ENCODE data around the gene RBM47. TPM values are rescaled to one million over a fixed set of nuclear protein-coding genes. Genes with fewer than 3 reads are reported as not detected.
"Not testable (repeated sequence)": the region's sequence is repeated elsewhere in the genome, so short reads cannot be mapped to it uniquely, and the experiment has no call there.

The RBM47 gene
- total and polyA plus RNA-seq, 7 experiments from 2014 or later, result 0.17 to 47.2 (median 1.9) TPM

- Mint-ChIP-seq H3K27ac (peak overlapping the region in 4 of 9 donors; percentile 21 to 85 (median 26)), H3K27me3 (no peaks in the 10 kb centered on the region), H3K9me3 (no peaks in the 10 kb centered on the region), H3K4me1 (peaks cover 9 to 33% (median 19%) of the 10 kb centered on the region in 7 donors), H3K36me3 (peaks cover 0 to 3% (median 0%) of the 10 kb centered on the region in 5 donors), H3K4me3 (no peak overlapping the region)
- ChIA-PET POLR2A (no interaction called here), CTCF (no interaction called here)
- ATAC-seq (peak; percentile 77), DNase-seq (peak in 1 of 9 donors; percentile 7)
- Histone ChIP-seq H3K4me3 (ENCODE audit: low read length) (no peak overlapping the region), H3K9me3 (ENCODE audit: control insufficient read depth in 2 of 3, low read length in 3 of 3) (no peaks in the 10 kb centered on the region), H3K36me3 (ENCODE audit: control insufficient read depth in 2 of 3, insufficient read depth in 3 of 3, low read length in 3 of 3) (no peaks in the 10 kb centered on the region), H3K4me1 (ENCODE audit: control insufficient read depth in 2 of 2, insufficient read depth in 2 of 2, low read length in 2 of 2) (peaks cover 0 to 11% of the 10 kb centered on the region in 2 donors), H3K27ac (ENCODE audit: low read depth, low read length) (no peak overlapping the region), H3K27me3 (ENCODE audit: control insufficient read depth in 2 of 2, insufficient read depth in 2 of 2, low read length in 2 of 2) (no peaks in the 10 kb centered on the region)
- intact Hi-C loops (cut with micrococcal nuclease), result loop anchor here (5.0 kb wide), 2 partner anchors 78 to 118 kb away; no protein-coding TSS in a partner anchor
Measured at GRCh38 chr4:40553995-40554394, 75.7 kb downstream of the RBM47 start.

GRCh38 chr4:40552536-40552935, 77.1 kb downstream of the RBM47 start:
- no peaks in the 10 kb centered on the region for H3K27me3 Mint-ChIP-seq
- no peaks in the 10 kb centered on the region for H3K9me3 Mint-ChIP-seq
- DNase-seq (no peak), ATAC-seq (no peak)
- no peaks in the 10 kb centered on the region for H3K27me3 ChIP-seq (ENCODE audit: control insufficient read depth in 2 of 2, insufficient read depth in 2 of 2, low read length in 2 of 2)
- ChIA-PET POLR2A (no interaction called here), CTCF (no interaction called here)
- no peak overlapping the region for H3K4me3 ChIP-seq (ENCODE audit: low read length)
- intact Hi-C loops (cut with micrococcal nuclease), result loop anchor here (5.0 kb wide), 2 partner anchors 80 to 120 kb away; no protein-coding TSS in a partner anchor
- peaks cover 9 to 40% (median 19%) of the 10 kb centered on the region in 7 donors for H3K4me1 Mint-ChIP-seq
- peak overlapping the region in 8 of 10 donors; percentile 2 to 55 (median 35) for H3K4me3 Mint-ChIP-seq
- peaks cover 0 to 5% (median 0%) of the 10 kb centered on the region in 5 donors for H3K36me3 Mint-ChIP-seq
- H3K4me1 ChIP-seq (ENCODE audit: control insufficient read depth in 2 of 2, insufficient read depth in 2 of 2, low read length in 2 of 2), result peaks cover 0 to 11% of the 10 kb centered on the region in 2 donors
- H3K27ac Mint-ChIP-seq, result peak overlapping the region in 6 of 9 donors; percentile 48 to 94 (median 80)
- H3K36me3 ChIP-seq (ENCODE audit: control insufficient read depth in 2 of 3, insufficient read depth in 3 of 3, low read length in 3 of 3), result no peaks in the 10 kb centered on the region
- H3K9me3 ChIP-seq (ENCODE audit: control insufficient read depth in 2 of 3, low read length in 3 of 3), result no peaks in the 10 kb centered on the region
- H3K27ac ChIP-seq (ENCODE audit: low read depth, low read length), result no peak overlapping the region

DNA sequence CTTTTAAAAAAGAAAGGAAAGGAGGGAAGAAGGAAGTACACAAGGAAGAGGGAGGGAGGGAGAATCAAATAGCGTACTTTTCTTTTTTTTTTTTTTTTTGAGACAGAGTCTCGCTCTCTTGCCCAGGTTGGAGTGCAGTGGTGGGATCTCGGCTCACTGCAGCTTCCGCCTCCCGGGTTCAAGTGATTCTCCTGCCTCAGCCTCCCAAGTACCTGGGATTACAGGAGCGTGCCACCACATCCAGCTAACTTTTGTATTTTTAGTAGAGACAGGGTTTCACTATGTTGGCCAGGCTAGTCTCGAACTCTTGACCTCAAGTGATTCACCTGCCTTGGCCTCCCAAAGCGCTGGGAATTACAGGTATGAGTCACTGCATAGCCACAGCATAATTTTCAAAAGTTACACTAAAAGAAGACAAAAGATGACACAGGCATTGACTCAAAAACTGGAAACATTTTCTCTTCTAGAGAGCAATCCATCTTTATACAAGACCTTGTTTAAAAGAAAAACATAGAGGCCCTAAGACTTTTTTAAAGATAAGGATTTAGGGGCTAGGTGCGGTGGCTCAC, 78.0 kb downstream of the RBM47 start:
- H3K36me3 Mint-ChIP-seq; H3K27me3 ChIP-seq (ENCODE audit: control insufficient read depth in 2 of 2, insufficient read depth in 2 of 2, low read length in 2 of 2); H3K36me3 ChIP-seq (ENCODE audit: control insufficient read depth in 2 of 3, insufficient read depth in 3 of 3, low read length in 3 of 3); H3K9me3 Mint-ChIP-seq; H3K9me3 ChIP-seq (ENCODE audit: control insufficient read depth in 2 of 3, low read length in 3 of 3); POLR2A ChIA-PET; ATAC-seq; H3K27me3 Mint-ChIP-seq: not testable (repeated sequence)
- H3K4me1 Mint-ChIP-seq, result peaks cover 9 to 43% (median 19%) of the 10 kb centered on the region in 7 donors
- H3K27ac Mint-ChIP-seq, result peak overlapping the region; percentile 83 to 99 (median 92)
- DNase-seq, result peak in 1 of 9 donors; percentile 33
- peak overlapping the region; percentile 74 to 95 (median 85) for H3K4me3 Mint-ChIP-seq
- intact Hi-C loops (cut with micrococcal nuclease), result loop anchor here (1.0 to 5.0 kb wide), 8 partner anchors 81 to 495 kb away; partner anchors contain the start of gene N4BP2 (in 1 of the 2)
- CTCF ChIA-PET, result interaction anchor here (0.7 kb wide), 1 partner anchor 380 kb away, joined by 4 read pairs; no protein-coding TSS in a partner anchor
- Histone ChIP-seq H3K4me1 (ENCODE audit: control insufficient read depth in 2 of 2, insufficient read depth in 2 of 2, low read length in 2 of 2) (peaks cover 0 to 11% of the 10 kb centered on the region in 2 donors), H3K27ac (ENCODE audit: low read depth, low read length) (peak overlapping the region; percentile 61), H3K4me3 (ENCODE audit: low read length) (peak overlapping the region; percentile 47)

DNA sequence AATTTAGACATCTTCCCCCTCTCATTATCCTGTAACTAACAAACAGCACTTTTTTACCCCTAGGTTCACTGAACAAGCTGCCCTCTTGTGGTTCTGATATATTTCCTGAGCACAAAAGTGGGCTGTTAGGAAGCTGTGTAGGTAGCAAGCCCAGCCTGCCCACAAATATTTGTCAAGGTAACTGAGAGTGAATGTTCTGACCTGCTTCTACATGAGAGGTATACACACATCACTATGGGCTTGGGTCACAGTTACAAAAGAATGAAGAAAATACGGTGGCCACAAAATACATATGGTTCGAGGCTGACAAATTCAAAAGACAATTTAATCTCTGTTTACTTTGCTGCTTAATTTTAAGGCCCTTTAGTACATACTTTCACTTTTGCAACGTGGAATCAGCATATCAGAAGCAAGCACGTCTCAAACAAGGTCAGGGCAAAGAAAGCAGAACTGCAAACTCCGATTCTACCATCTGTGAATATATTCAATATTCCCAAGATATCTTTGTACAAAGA, 78.7 kb downstream of the RBM47 start:
- Histone ChIP-seq H3K9me3 (ENCODE audit: control insufficient read depth in 2 of 3, low read length in 3 of 3) (no peaks in the 10 kb centered on the region), H3K27me3 (ENCODE audit: control insufficient read depth in 2 of 2, insufficient read depth in 2 of 2, low read length in 2 of 2) (no peaks in the 10 kb centered on the region), H3K4me1 (ENCODE audit: control insufficient read depth in 2 of 2, insufficient read depth in 2 of 2, low read length in 2 of 2) (peaks cover 0 to 11% of the 10 kb centered on the region in 2 donors), H3K36me3 (ENCODE audit: control insufficient read depth in 2 of 3, insufficient read depth in 3 of 3, low read length in 3 of 3) (no peaks in the 10 kb centered on the region), H3K27ac (ENCODE audit: low read depth, low read length) (peak overlapping the region; percentile 61), H3K4me3 (ENCODE audit: low read length) (peak overlapping the region; percentile 47)
- peak in 8 of 9 donors; percentile 25 to 77 (median 62) for DNase-seq
- H3K36me3 Mint-ChIP-seq, result peaks cover 0 to 4% (median 0%) of the 10 kb centered on the region in 5 donors
- ChIA-PET CTCF (interaction anchor here (0.6 kb wide), 1 partner anchor 446 kb away, joined by 3 read pairs; no protein-coding TSS in a partner anchor), POLR2A (interaction anchor here (0.6 kb wide), 1 partner anchor 388 kb away, joined by 4 read pairs; no protein-coding TSS in a partner anchor)
- intact Hi-C loops (cut with micrococcal nuclease), result loop anchor here (1.0 to 5.0 kb wide), 8 partner anchors 81 to 494 kb away; partner anchors contain the start of gene N4BP2 (in 1 of the 2)
- no peaks in the 10 kb centered on the region for H3K27me3 Mint-ChIP-seq
- no peaks in the 10 kb centered on the region for H3K9me3 Mint-ChIP-seq
- peaks cover 9 to 44% (median 19%) of the 10 kb centered on the region in 7 donors for H3K4me1 Mint-ChIP-seq
- H3K4me3 Mint-ChIP-seq, result peak overlapping the region; percentile 74 to 95 (median 85)
- peak; percentile 68 for ATAC-seq
- peak overlapping the region; percentile 83 to 99 (median 92) for H3K27ac Mint-ChIP-seq

GRCh38 chr4:40550196-40550595, 79.5 kb downstream of the RBM47 start:
- no peaks in the 10 kb centered on the region for H3K27me3 ChIP-seq (ENCODE audit: control insufficient read depth in 2 of 2, insufficient read depth in 2 of 2, low read length in 2 of 2)
- H3K9me3 Mint-ChIP-seq, result no peaks in the 10 kb centered on the region
- peaks cover 0 to 11% of the 10 kb centered on the region in 2 donors for H3K4me1 ChIP-seq (ENCODE audit: control insufficient read depth in 2 of 2, insufficient read depth in 2 of 2, low read length in 2 of 2)
- CTCF ChIA-PET, result interaction anchor here (0.6 kb wide), 1 partner anchor 445 kb away, joined by 3 read pairs; no protein-coding TSS in a partner anchor
- peaks cover 0 to 4% (median 0%) of the 10 kb centered on the region in 5 donors for H3K36me3 Mint-ChIP-seq
- H3K27ac Mint-ChIP-seq, result peak overlapping the region in 8 of 9 donors; percentile 52 to 99 (median 92)
- intact Hi-C loops (cut with micrococcal nuclease), result loop anchor here (2.0 to 5.0 kb wide), 4 partner anchors 82 to 493 kb away; partner anchors contain the start of gene N4BP2 (in 1 of the 2)
- peaks cover 9 to 44% (median 19%) of the 10 kb centered on the region in 7 donors for H3K4me1 Mint-ChIP-seq
- no peaks in the 10 kb centered on the region for H3K9me3 ChIP-seq (ENCODE audit: control insufficient read depth in 2 of 3, low read length in 3 of 3)
- H3K4me3 Mint-ChIP-seq, result peak overlapping the region in 4 of 10 donors; percentile 10 to 85 (median 52)
- no peaks in the 10 kb centered on the region for H3K27me3 Mint-ChIP-seq
- POLR2A ChIA-PET, result no interaction called here
- H3K27ac ChIP-seq (ENCODE audit: low read depth, low read length), result peak overlapping the region; percentile 61
- no peaks in the 10 kb centered on the region for H3K36me3 ChIP-seq (ENCODE audit: control insufficient read depth in 2 of 3, insufficient read depth in 3 of 3, low read length in 3 of 3)
- ATAC-seq, result no peak
- DNase-seq, result no peak
- H3K4me3 ChIP-seq (ENCODE audit: low read length), result no peak overlapping the region

DNA sequence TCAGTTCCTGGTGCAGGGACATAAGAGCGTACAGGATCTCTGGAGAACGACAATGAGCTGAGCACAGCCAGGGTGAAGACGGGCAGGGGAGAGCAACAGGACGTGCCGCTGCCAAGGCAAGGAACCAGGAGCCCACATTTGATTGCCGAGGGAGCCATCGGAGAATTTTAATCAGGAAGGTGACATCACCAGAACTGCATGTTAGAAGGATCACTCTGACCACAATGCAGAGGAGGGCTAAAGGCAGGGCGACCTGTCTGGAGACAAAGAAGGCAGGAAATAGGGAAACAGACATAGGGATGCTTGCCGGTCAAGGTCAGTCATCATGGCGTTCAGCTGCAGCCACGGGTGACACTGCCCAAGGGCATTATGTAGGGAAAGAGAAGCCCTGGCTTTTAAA, 81.4 kb downstream of the RBM47 start:
- CTCF ChIA-PET, result no interaction called here
- H3K4me1 ChIP-seq (ENCODE audit: control insufficient read depth in 2 of 2, insufficient read depth in 2 of 2, low read length in 2 of 2), result peaks cover 0 to 11% of the 10 kb centered on the region in 2 donors
- peaks cover 9 to 33% (median 19%) of the 10 kb centered on the region in 7 donors for H3K4me1 Mint-ChIP-seq

More for the DNA sequence above, 81.4 kb downstream of the RBM47 start:
- Mint-ChIP-seq H3K9me3 (no peaks in the 10 kb centered on the region), H3K36me3 (peaks cover 0 to 4% (median 0%) of the 10 kb centered on the region in 5 donors), H3K27ac (peak overlapping the region in 1 of 9 donors; percentile 23), H3K27me3 (no peaks in the 10 kb centered on the region), H3K4me3 (no peak overlapping the region)
- POLR2A ChIA-PET, result no interaction called here
- ATAC-seq (no peak), DNase-seq (no peak)
- H3K27me3 ChIP-seq (ENCODE audit: control insufficient read depth in 2 of 2, insufficient read depth in 2 of 2, low read length in 2 of 2), result no peaks in the 10 kb centered on the region
- H3K27ac ChIP-seq (ENCODE audit: low read depth, low read length), result no peak overlapping the region
- H3K36me3 ChIP-seq (ENCODE audit: control insufficient read depth in 2 of 3, insufficient read depth in 3 of 3, low read length in 3 of 3), result no peaks in the 10 kb centered on the region
- no peak overlapping the region for H3K4me3 ChIP-seq (ENCODE audit: low read length)
- H3K9me3 ChIP-seq (ENCODE audit: control insufficient read depth in 2 of 3, low read length in 3 of 3), result no peaks in the 10 kb centered on the region
- intact Hi-C loops (cut with micrococcal nuclease), result no loop called here

Measured in naive thymus-derived CD4-positive, alpha-beta T cell (primary cell).